RWPE1 (cell line): ENCODE results near the gene ERH.

Experiments
- CTCF ChIA-PET: fragments of 350-600 bp; sonication (Branson Sonifier 250); formaldehyde crosslinking; extraction: SDS; loops from one replicate; lab custom pipeline; 2021; lab: Yijun Ruan, JAX
- POLR2A ChIA-PET: fragments of 400-600 bp; formaldehyde crosslinking; extraction: SDS; loops from one replicate; lab custom pipeline; 2020; ENCODE audit warnings: antibody characterized with exemption; ENCODE audit not compliant: low non-redundant PET; lab: Yijun Ruan, JAX
- DNase-seq: peaks from one replicate; pipeline ENCODE4 v3.0.0; 2012; ENCODE audit warnings: low spot score
- H3K27ac ChIP-seq: fragments of 450-650 bp; 2 replicates; pipeline ENCODE4 v1.5.1; 2017
- CTCF ChIP-seq: fragments of 450-650 bp; conservative IDR thresholded peaks from 2 replicates; pipeline ENCODE4 v1.5.1; 2017; ENCODE audit warnings: low read depth, mild to moderate bottlenecking

The ERH gene

DNA sequence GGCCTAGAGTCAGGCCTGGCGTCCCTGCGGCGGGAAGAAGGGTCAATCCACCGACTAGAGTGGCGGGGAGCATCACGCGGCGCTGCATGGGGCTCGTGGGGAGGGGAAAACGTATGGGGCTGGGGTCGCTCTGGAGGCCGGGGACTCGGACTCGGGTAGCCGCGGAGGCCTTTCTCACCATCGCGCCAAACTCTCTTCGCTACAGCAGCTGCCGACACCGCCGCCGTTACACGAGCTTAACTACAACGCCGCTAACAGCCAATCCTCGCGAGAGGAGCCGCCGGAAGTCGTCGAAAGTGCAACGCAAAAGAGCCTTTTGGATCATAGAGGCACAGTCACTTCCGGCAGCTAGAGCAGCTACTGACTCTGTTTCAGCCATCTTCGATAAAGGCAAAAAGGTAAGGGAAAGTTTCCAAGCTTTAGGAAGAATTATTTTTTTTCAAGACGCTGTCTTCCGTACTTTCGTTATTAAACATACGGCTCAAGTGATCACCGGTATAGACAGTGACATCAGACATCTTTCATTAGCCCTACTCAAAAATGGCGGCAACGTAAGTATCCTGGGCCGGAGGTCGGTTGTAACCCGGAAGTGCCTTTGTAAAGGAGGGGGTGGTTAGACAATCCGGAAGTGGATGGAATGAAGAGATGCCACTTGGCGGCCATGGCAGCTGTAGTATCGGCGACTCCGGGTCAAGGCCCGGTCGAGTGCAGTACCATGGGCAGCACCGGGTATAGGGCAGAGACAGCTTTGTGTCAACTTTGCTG, at the start of gene ERH, which contains the start of gene SLC39A9:
ERH (minus strand) TSS at position 247 of the 765 bp plus-strand sequence; CDS start at position 181, 66 bp downstream.
SLC39A9 (plus strand) TSS at position 640 of the 765 bp plus-strand sequence. CDS start 678 bp downstream, outside the sequence.
- peak; percentile 93 for DNase-seq
- ChIA-PET CTCF (interaction anchor here (1.2 kb wide), 1 partner anchor 62 kb away, joined by 4 read pairs; no protein-coding TSS in a partner anchor), POLR2A (interaction anchor here (0.5 kb wide), 1 partner anchor 716 kb away, joined by 6 read pairs; no protein-coding TSS in a partner anchor)
- no peak for TF ChIP-seq CTCF
- H3K27ac ChIP-seq, result peak within 1 kb of the TSS; percentile 83

GRCh38 chr14:69443296-69443805, 45.3 kb upstream of the ERH start:
- H3K27ac ChIP-seq, result no peak overlapping the region
- ChIA-PET CTCF (interaction anchor here (0.5 kb wide), 1 partner anchor 44 kb away, joined by 3 read pairs; no protein-coding TSS in a partner anchor), POLR2A (no interaction called here)
- no peak for DNase-seq
- no peak for TF ChIP-seq CTCF

- no peak for TF ChIP-seq CTCF
- POLR2A ChIA-PET, result no interaction called here
- CTCF ChIA-PET, result no interaction called here
- DNase-seq, result no peak
- no peak overlapping the region for H3K27ac ChIP-seq
Observed at GRCh38 chr14:69441948-69442347, 43.8 kb upstream of the ERH start.

DNA sequence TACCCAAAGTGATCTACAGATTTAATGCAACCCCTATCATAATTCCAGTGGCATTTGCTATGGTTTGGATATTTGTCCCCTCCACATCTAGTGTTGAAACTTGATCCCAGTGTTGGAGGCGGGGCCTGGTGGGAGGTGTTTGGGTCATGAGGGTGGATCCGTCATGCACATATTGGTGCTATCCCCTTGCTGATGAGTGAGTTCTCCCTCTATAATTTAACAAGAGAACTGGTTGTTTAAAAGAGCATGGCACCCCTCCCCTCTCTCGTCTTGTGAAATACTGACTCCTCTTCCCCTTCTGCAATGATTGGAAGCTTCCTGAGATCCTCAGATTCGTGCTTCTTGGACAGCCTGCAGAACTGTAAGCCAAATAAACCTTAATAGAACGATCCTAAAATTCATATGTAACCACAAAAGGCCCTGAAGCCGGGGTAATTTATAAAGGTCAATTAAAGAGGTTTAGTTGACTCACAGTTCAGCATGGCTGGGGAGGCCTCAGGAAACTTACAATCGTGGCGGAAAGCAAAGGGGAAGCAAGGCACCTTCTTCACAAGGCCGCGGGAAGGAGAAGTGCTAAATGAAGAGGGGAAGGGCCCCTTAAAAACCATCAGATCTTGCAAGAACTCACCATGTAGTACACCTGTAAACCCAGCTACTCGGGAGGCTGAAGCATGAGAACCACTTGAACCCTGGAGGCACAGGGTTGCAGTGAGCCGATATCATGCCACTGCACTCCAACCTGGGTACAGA, 41.6 kb upstream of the ERH start:
- POLR2A ChIA-PET, result no interaction called here
- no peak overlapping the region for H3K27ac ChIP-seq
- TF ChIP-seq CTCF, result no peak
- DNase-seq, result no peak
- CTCF ChIA-PET, result no interaction called here

DNA sequence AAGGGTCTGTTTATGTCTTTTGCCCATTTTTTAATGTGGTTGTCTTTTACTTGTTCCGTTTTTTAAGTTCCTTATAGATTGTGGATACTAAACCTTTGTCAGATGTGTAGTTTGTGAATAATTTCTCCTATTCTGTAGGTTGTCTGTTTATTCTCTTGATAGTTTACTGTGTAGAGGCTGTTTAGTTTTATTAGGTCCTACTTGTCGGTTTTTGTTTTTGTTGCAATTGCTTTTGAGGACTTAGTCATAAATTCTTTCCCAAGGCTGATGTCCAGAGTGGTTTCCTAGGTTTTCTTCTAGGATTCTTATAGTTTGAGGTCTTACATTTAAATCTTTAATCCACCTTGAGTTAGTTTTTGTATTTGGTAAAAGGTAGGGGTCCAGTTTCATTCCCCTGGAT, 34.3 kb upstream of the ERH start:
- no peak overlapping the region for H3K27ac ChIP-seq
- POLR2A ChIA-PET, result no interaction called here
- DNase-seq, result no peak
- no peak for TF ChIP-seq CTCF
- CTCF ChIA-PET, result no interaction called here

- POLR2A ChIA-PET, result no interaction called here
- DNase-seq, result no peak
- CTCF ChIA-PET, result interaction anchor here (0.5 kb wide), 1 partner anchor 169 kb away, joined by 3 read pairs; no protein-coding TSS in a partner anchor
- TF ChIP-seq CTCF, result no peak
- H3K27ac ChIP-seq, result no peak overlapping the region
Observed at GRCh38 chr14:69430306-69430939, 32.3 kb upstream of the ERH start.
